K562 (cell line): ENCODE data around the gene DNAJB2. TPM values are rescaled to one million over a fixed set of nuclear protein-coding genes. Genes with fewer than 3 reads are reported as not detected.

Source experiments
- BRF1 ChIP-seq: IDR thresholded peaks from 3 replicates; pipeline ENCODE4 v1.6.1; 2011; ENCODE audit warnings: borderline replicate concordance, mild to moderate bottlenecking; ENCODE audit not compliant: insufficient read length; ENCODE audit errors: extremely low read depth
- FOXJ3 ChIP-seq: sonication (generic); formaldehyde crosslinking; IDR thresholded peaks from 2 replicates; pipeline ENCODE4 v1.4.0; 2020; ENCODE audit warnings: mild to moderate bottlenecking, missing genetic modification reagents
- FOXP1 ChIP-seq: sonication (generic); formaldehyde crosslinking; IDR thresholded peaks from 2 replicates; pipeline ENCODE4 v1.8.0; 2022; ENCODE audit warnings: mild to moderate bottlenecking, missing genetic modification reagents
- GMEB1 ChIP-seq: fragments of 250-450 bp; sonication (Bioruptor Pico); IDR thresholded peaks from 2 replicates; pipeline ENCODE4 v1.4.0; 2020; ENCODE audit warnings: mild to moderate bottlenecking
- KAT8 ChIP-seq: fragments of 450-650 bp; IDR thresholded peaks from 2 replicates; pipeline ENCODE4 v1.6.1; 2016; ENCODE audit warnings: low read depth, mild to moderate bottlenecking
- SFPQ ChIP-seq: fragments of 200-400 bp; formaldehyde crosslinking; IDR thresholded peaks from 2 replicates; pipeline ENCODE4 v1.6.1; 2017; ENCODE audit warnings: mild to moderate bottlenecking, low read depth, low read length, moderate library complexity
- SP1 ChIP-seq: sonication (generic); formaldehyde crosslinking; IDR thresholded peaks from 2 replicates; pipeline ENCODE4 v1.8.1; 2022; ENCODE audit warnings: mild to moderate bottlenecking, missing genetic modification reagents
- SREBF1 ChIP-seq: fragments of 150-350 bp; IDR thresholded peaks from 2 replicates; pipeline ENCODE4 v1.6.1; 2014; ENCODE audit warnings: antibody characterized with exemption, low read depth, low read length, borderline replicate concordance
- SRSF3 ChIP-seq: fragments of 200-400 bp; formaldehyde crosslinking; IDR thresholded peaks from 2 replicates; pipeline ENCODE4 v1.6.1; 2016; ENCODE audit warnings: mild to moderate bottlenecking, low read length, moderate library complexity; ENCODE audit not compliant: insufficient read depth
- TEAD4 ChIP-seq, 2 experiments: sonication (generic) in 1 of 2; formaldehyde crosslinking in 1 of 2; IDR thresholded peaks; 2 replicates each; pipeline versions ENCODE4 v1.6.1 to v1.8.0; 2012 to 2022; ENCODE audit warnings: borderline replicate concordance in 1 of 2, inconsistent platforms in 1 of 2, low read length in 1 of 2, mild to moderate bottlenecking in 1 of 2, missing genetic modification reagents in 1 of 2
- ZZZ3 ChIP-seq: fragments of 450-650 bp; IDR thresholded peaks from 2 replicates; pipeline ENCODE4 v1.6.1; 2016; ENCODE audit warnings: antibody characterized with exemption, mild to moderate bottlenecking, moderate library complexity
- polyA plus RNA-seq, 8 experiments: library from polyadenylated mRNA; depleted of rRNA in 4 of 8; stranded (reverse) in 5 of 8; unstranded in 3 of 8; fragments of >200 nt; fragmentation: Nextera tagmentation in 2 of 8; fragmentation: Illumina TruSeq in 1 of 8; extraction: Ambion mirVana in 2 of 8; extraction: Trizol in 1 of 8; gene quantifications; 2 replicates each; pipeline versions ENCODE4 v1.2.1 to v1.2.3, GENCODE V29; 2011 to 2014; ENCODE audit warnings: inconsistent platforms in 1 of 8, missing spikeins in 1 of 8
- total RNA-seq, 7 experiments: library from RNA; depleted of rRNA in 6 of 7; stranded (reverse); fragments of >200 nt in 6 of 7; fragmentation: Illumina TruSeq in 2 of 7; extraction: Trizol in 2 of 7; gene quantifications; 2 replicates each; pipeline versions ENCODE4 v1.2.1 to v1.2.3, GENCODE V29; 2011 to 2021; ENCODE audit warnings: low replicate concordance in 1 of 7
- TF ChIP-seq, protein P1 (sequence below), 3 experiments: fragments of 200-800 bp in 1 of 3; sonication (Bioruptor generic) in 1 of 3; sonication (generic) in 1 of 3; formaldehyde crosslinking in 1 of 3; IDR thresholded peaks; 2 replicates each; pipeline versions ENCODE4 v1.6.1 to v1.8.0; 2016 to 2022; ENCODE audit warnings: mild to moderate bottlenecking in 2 of 3, missing compliant biosample characterization in 2 of 3, missing genetic modification characterization in 2 of 3, missing genetic modification reagents in 1 of 3
- TF ChIP-seq, protein P2 (sequence below): fragments of 250-450 bp; sonication (Bioruptor Pico); IDR thresholded peaks from 2 replicates; pipeline ENCODE4 v1.5.0; 2022; ENCODE audit warnings: mild to moderate bottlenecking
- TF ChIP-seq, protein P3 (sequence below): sonication (generic); formaldehyde crosslinking; IDR thresholded peaks from 2 replicates; pipeline ENCODE4 v1.8.1; 2023; ENCODE audit warnings: mild to moderate bottlenecking, missing genetic modification reagents

The DNAJB2 gene
- total and polyA plus RNA-seq, 9 of the 15 experiments (the other 6 are each of a cell fraction or from before 2014, with no cell fraction given): 0.08 to 3.0 (median 2.2) TPM; not detected in 1

DNA sequence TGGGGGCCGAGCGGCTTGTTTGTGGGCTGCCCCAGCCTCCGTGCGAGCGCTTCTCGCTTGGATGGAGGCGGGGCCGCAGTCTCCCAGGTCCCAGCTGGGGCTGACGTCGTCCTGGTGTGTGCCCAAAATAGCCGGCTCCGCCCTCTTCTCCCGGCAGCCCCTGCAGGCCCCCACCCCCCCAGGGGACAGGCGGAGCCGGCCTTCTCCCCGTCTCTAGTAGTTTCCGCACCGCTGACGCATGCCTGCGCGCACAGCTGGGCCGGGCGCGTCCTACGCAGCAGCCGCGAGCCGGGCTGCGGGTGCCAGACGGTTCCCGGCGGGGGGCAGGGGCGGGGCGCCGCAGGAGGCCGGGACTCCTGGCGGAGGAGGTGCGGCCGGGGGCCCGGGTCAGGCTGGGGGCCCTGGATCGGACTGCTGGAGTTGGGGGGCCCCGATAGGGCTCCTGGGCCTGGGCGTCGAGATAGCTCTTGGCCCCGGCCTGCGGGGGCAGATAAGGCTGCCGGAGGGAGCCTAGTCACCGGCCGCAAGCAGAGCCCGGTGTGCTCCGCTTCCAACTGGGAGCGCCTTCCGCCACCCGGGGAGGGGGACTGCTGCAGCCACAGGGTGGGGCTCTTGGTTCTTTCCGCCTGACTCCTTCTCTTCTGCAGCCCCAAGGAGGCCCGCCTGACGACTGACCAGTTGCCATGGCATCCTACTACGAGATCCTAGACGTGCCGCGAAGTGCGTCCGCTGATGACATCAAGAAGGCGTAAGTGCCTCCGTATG lies at the start of gene DNAJB2 (continued):
- no peak for TF ChIP-seq KAT8
- TF ChIP-seq, protein P1, sequence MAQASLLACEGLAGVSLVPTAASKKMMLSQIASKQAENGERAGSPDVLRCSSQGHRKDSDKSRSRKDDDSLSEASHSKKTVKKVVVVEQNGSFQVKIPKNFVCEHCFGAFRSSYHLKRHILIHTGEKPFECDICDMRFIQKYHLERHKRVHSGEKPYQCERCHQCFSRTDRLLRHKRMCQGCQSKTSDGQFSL (CRISPR knock-in tag; IDR thresholded peaks at IDR 0.05): peak; percentile 87
- TF ChIP-seq, protein P1 (tag; IDR thresholded peaks at IDR 0.05): peak in 1 of 2 experiments; percentile 79; a peak in 1 of 4 replicates
- no peak for TF ChIP-seq ZZZ3
- no peak for TF ChIP-seq SRSF3
- TF ChIP-seq BRF1: no peak
- TF ChIP-seq TEAD4 (IDR thresholded peaks at IDR 0.05; ENCODE audit: low read length): peak; percentile 97
- TF ChIP-seq TEAD4 (CRISPR knock-in tag; IDR thresholded peaks at IDR 0.05; ENCODE audit: borderline replicate concordance): no peak
- TF ChIP-seq SP1 (CRISPR knock-in tag): peak; percentile 88
- TF ChIP-seq, protein P2, sequence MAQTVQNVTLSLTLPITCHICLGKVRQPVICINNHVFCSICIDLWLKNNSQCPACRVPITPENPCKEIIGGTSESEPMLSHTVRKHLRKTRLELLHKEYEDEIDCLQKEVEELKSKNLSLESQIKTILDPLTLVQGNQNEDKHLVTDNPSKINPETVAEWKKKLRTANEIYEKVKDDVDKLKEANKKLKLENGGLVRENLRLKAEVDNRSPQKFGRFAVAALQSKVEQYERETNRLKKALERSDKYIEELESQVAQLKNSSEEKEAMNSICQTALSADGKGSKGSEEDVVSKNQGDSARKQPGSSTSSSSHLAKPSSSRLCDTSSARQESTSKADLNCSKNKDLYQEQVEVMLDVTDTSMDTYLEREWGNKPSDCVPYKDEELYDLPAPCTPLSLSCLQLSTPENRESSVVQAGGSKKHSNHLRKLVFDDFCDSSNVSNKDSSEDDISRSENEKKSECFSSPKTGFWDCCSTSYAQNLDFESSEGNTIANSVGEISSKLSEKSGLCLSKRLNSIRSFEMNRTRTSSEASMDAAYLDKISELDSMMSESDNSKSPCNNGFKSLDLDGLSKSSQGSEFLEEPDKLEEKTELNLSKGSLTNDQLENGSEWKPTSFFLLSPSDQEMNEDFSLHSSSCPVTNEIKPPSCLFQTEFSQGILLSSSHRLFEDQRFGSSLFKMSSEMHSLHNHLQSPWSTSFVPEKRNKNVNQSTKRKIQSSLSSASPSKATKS (CRISPR knock-in tag): no peak
- peak; percentile 80 for TF ChIP-seq GMEB1 (CRISPR knock-in tag)
- TF ChIP-seq SFPQ: no peak
- no peak for TF ChIP-seq SREBF1
- TF ChIP-seq FOXJ3 (CRISPR knock-in tag): no peak
- TF ChIP-seq FOXP1 (CRISPR knock-in tag): peak; percentile 83; the same call in 1 of the 2 replicates
- TF ChIP-seq, protein P3, sequence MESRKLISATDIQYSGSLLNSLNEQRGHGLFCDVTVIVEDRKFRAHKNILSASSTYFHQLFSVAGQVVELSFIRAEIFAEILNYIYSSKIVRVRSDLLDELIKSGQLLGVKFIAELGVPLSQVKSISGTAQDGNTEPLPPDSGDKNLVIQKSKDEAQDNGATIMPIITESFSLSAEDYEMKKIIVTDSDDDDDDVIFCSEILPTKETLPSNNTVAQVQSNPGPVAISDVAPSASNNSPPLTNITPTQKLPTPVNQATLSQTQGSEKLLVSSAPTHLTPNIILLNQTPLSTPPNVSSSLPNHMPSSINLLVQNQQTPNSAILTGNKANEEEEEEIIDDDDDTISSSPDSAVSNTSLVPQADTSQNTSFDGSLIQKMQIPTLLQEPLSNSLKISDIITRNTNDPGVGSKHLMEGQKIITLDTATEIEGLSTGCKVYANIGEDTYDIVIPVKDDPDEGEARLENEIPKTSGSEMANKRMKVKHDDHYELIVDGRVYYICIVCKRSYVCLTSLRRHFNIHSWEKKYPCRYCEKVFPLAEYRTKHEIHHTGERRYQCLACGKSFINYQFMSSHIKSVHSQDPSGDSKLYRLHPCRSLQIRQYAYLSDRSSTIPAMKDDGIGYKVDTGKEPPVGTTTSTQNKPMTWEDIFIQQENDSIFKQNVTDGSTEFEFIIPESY: peak; percentile 56; the same call in 1 of the 2 replicates
